HepG2 (cell line): ENCODE measurements around the gene SPHK1. TPM values are rescaled to one million over a fixed set of nuclear protein-coding genes. Genes with fewer than 3 reads are reported as not detected.

Source experiments
- BCL6 ChIP-seq: IDR thresholded peaks from 2 replicates; pipeline ENCODE4 v1.6.1; 2016; ENCODE audit warnings: missing genetic modification reagents, missing compliant biosample characterization
- CEBPZ ChIP-seq: IDR thresholded peaks from 2 replicates; pipeline ENCODE4 v1.6.1; 2012; ENCODE audit warnings: low read length, improper control_type of control experiment
- ERF ChIP-seq: IDR thresholded peaks from 2 replicates; pipeline ENCODE4 v1.6.1; 2018; ENCODE audit warnings: missing biosample characterization, missing genetic modification reagents
- FOXO1 ChIP-seq: sonication (generic); formaldehyde crosslinking; IDR thresholded peaks from 2 replicates; pipeline ENCODE4 v1.4.0; 2020; ENCODE audit warnings: missing genetic modification reagents
- JARID2 ChIP-seq: sonication (generic); formaldehyde crosslinking; IDR thresholded peaks from 2 replicates; pipeline ENCODE4 v1.8.1; 2023; ENCODE audit warnings: missing genetic modification reagents, inconsistent platforms; ENCODE audit not compliant: insufficient replicate concordance
- LBX2 ChIP-seq: sonication (generic); formaldehyde crosslinking; IDR thresholded peaks from 2 replicates; pipeline ENCODE4 v1.5.0; 2020; ENCODE audit warnings: missing genetic modification reagents, mild to moderate bottlenecking, borderline replicate concordance
- MXD4 ChIP-seq: IDR thresholded peaks from 2 replicates; pipeline ENCODE4 v1.6.1; 2016; ENCODE audit warnings: mild to moderate bottlenecking, missing biosample characterization, missing genetic modification reagents
- PHF8 ChIP-seq: sonication (generic); formaldehyde crosslinking; IDR thresholded peaks from 2 replicates; pipeline ENCODE4 v1.5.0; 2020; ENCODE audit warnings: missing genetic modification reagents
- SIN3A ChIP-seq: IDR thresholded peaks from 2 replicates; pipeline ENCODE4 v1.6.1; 2011; ENCODE audit warnings: low read depth, mild to moderate bottlenecking, control low read depth, low read length, borderline replicate concordance
- THAP11 ChIP-seq: IDR thresholded peaks from 2 replicates; pipeline ENCODE4 v1.6.1; 2016; ENCODE audit warnings: missing biosample characterization, missing genetic modification reagents
- ZKSCAN5 ChIP-seq: sonication (generic); formaldehyde crosslinking; IDR thresholded peaks from 2 replicates; pipeline ENCODE4 v1.5.1; 2020; ENCODE audit warnings: mild to moderate bottlenecking, missing genetic modification reagents
- ZMAT3 ChIP-seq: sonication (generic); formaldehyde crosslinking; conservative IDR thresholded peaks from 2 replicates; pipeline ENCODE4 v1.7.0; 2021; ENCODE audit warnings: missing genetic modification reagents
- ZNF446 ChIP-seq: sonication (generic); formaldehyde crosslinking; IDR thresholded peaks from 2 replicates; pipeline ENCODE4 v1.5.0; 2020; ENCODE audit warnings: mild to moderate bottlenecking, missing genetic modification reagents
- ZNF451 ChIP-seq: sonication (generic); formaldehyde crosslinking; IDR thresholded peaks from 2 replicates; pipeline ENCODE4 v1.5.0; 2020; ENCODE audit warnings: mild to moderate bottlenecking, missing genetic modification reagents
- ZNF607 ChIP-seq: sonication (generic); formaldehyde crosslinking; IDR thresholded peaks from 2 replicates; pipeline ENCODE4 v1.5.1; 2020; ENCODE audit warnings: missing genetic modification reagents, mild to moderate bottlenecking, borderline replicate concordance
- ZSCAN5A ChIP-seq: sonication (generic); formaldehyde crosslinking; IDR thresholded peaks from 2 replicates; pipeline ENCODE4 v1.8.0; 2022; ENCODE audit warnings: mild to moderate bottlenecking, missing genetic modification reagents, borderline replicate concordance
- polyA plus RNA-seq, 8 experiments: library from polyadenylated mRNA; depleted of rRNA in 3 of 8; stranded (reverse) in 7 of 8; unstranded in 1 of 8; fragments of >200 nt; fragmentation: Illumina TruSeq in 4 of 8; extraction: Trizol in 4 of 8; gene quantifications; 2 replicates each; pipeline versions ENCODE4 v1.2.1 to v1.2.3, GENCODE V29; 2011 to 2016; ENCODE audit warnings: low read depth in 4 of 8, missing spikeins in 1 of 8, mixed read lengths in 1 of 8; ENCODE audit not compliant: insufficient read depth in 1 of 8
- total RNA-seq, 5 experiments: library from RNA; depleted of rRNA; stranded (reverse); fragments of >200 nt; fragmentation: Illumina TruSeq; extraction: Trizol; gene quantifications; 2 replicates each; pipeline ENCODE4 v1.2.3, GENCODE V29; 2016; ENCODE audit warnings: low read depth in 1 of 5
- TF ChIP-seq, protein P1 (sequence below): IDR thresholded peaks from 2 replicates; pipeline ENCODE4 v1.4.0; 2020; ENCODE audit warnings: mild to moderate bottlenecking, missing genetic modification reagents
- TF ChIP-seq, protein P2 (sequence below): sonication (generic); formaldehyde crosslinking; IDR thresholded peaks from 2 replicates; pipeline ENCODE4 v1.4.0; 2020; ENCODE audit warnings: mild to moderate bottlenecking, missing genetic modification reagents, borderline replicate concordance

Gene SPHK1
- total and polyA plus RNA-seq, 2 of the 13 experiments (the other 11 are each of a cell fraction or from before 2014, with no cell fraction given), result 129 to 160 TPM

DNA sequence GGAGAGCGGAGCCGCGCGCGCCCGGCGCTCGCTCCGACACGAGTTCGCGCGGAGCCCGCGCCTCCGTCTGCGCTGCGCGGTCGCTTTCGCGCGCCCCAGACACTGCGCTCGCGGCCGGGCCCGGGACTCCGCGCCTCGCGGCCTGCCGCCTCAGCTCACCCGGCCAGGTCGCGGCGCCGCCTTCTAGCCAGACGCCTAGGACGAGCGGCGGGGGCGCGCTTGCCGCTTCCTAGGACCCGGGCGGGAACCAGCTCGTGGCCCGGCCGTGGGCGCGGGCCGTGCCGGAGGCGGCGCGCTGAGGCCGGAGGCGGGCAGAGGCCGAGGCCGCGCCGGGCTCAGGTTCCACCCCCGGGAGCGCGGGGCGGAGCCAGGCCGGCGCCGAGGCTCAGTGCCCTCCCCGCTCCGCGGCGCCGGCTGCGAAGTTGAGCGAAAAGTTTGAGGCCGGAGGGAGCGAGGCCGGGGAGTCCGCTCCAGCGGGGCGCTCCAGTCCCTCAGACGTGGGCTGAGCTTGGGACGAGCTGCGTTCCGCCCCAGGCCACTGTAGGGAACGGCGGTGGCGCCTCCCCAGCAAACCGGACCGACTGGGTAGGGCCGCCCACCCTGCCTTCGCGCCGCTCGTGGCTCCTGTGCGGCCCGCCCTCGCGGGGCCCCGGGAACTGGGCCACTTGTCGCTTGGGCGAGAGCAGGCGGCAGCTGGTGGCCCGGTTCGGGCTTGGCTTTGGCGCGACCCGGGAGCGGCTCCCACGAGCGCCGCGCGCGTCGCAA, at the start of gene SPHK1 (continued):
- TF ChIP-seq JARID2 (CRISPR knock-in tag) (no peak), ZNF446 (CRISPR knock-in tag) (peak; percentile 15), ZNF451 (CRISPR knock-in tag) (peak; percentile 92), FOXO1 (CRISPR knock-in tag) (peak; percentile 46), MXD4 (CRISPR knock-in tag) (0 out of 2 replicates have a peak, but pooled peaks have one; percentile 2), LBX2 (CRISPR knock-in tag) (peak; percentile 58; the same call in 1 of the 2 replicates), PHF8 (CRISPR knock-in tag) (peak; percentile 75), ZNF607 (CRISPR knock-in tag) (peak; percentile 53), SIN3A (0 out of 2 replicates have a peak, but pooled peaks have one; percentile 67), BCL6 (CRISPR knock-in tag) (peak; percentile 40; the same call in 1 of the 2 replicates), CEBPZ (no peak), ERF (CRISPR knock-in tag) (peak; percentile 43), ZMAT3 (CRISPR knock-in tag) (peak; percentile 87; the same call in 1 of the 2 replicates), ZSCAN5A (CRISPR knock-in tag) (peak; percentile 70), THAP11 (CRISPR knock-in tag) (0 out of 2 replicates have a peak, but pooled peaks have one; percentile 30), ZKSCAN5 (CRISPR knock-in tag) (no peak)
- TF ChIP-seq, protein P1, sequence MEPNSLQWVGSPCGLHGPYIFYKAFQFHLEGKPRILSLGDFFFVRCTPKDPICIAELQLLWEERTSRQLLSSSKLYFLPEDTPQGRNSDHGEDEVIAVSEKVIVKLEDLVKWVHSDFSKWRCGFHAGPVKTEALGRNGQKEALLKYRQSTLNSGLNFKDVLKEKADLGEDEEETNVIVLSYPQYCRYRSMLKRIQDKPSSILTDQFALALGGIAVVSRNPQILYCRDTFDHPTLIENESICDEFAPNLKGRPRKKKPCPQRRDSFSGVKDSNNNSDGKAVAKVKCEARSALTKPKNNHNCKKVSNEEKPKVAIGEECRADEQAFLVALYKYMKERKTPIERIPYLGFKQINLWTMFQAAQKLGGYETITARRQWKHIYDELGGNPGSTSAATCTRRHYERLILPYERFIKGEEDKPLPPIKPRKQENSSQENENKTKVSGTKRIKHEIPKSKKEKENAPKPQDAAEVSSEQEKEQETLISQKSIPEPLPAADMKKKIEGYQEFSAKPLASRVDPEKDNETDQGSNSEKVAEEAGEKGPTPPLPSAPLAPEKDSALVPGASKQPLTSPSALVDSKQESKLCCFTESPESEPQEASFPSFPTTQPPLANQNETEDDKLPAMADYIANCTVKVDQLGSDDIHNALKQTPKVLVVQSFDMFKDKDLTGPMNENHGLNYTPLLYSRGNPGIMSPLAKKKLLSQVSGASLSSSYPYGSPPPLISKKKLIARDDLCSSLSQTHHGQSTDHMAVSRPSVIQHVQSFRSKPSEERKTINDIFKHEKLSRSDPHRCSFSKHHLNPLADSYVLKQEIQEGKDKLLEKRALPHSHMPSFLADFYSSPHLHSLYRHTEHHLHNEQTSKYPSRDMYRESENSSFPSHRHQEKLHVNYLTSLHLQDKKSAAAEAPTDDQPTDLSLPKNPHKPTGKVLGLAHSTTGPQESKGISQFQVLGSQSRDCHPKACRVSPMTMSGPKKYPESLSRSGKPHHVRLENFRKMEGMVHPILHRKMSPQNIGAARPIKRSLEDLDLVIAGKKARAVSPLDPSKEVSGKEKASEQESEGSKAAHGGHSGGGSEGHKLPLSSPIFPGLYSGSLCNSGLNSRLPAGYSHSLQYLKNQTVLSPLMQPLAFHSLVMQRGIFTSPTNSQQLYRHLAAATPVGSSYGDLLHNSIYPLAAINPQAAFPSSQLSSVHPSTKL (CRISPR knock-in tag), result 0 out of 2 replicates have a peak, but pooled peaks have one; percentile 9
- TF ChIP-seq, protein P2, sequence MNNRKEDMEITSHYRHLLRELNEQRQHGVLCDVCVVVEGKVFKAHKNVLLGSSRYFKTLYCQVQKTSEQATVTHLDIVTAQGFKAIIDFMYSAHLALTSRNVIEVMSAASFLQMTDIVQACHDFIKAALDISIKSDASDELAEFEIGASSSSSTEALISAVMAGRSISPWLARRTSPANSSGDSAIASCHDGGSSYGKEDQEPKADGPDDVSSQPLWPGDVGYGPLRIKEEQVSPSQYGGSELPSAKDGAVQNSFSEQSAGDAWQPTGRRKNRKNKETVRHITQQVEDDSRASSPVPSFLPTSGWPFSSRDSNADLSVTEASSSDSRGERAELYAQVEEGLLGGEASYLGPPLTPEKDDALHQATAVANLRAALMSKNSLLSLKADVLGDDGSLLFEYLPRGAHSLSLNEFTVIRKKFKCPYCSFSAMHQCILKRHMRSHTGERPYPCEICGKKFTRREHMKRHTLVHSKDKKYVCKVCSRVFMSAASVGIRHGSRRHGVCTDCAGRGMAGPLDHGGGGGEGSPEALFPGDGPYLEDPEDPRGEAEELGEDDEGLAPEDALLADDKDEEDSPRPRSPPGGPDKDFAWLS (CRISPR knock-in tag), result 0 out of 2 replicates have a peak, but pooled peaks have one; percentile 14
